CD4-positive, alpha-beta T cell (primary cell): ENCODE results near the gene SMYD3. TPM values are rescaled to one million over a fixed set of nuclear protein-coding genes. Genes with fewer than 3 reads are reported as not detected.

Experiments used
- ATAC-seq: fragments of 200-7000 bp; cut with Tn5 transposase; one replicate; pipeline ENCODE4 v1.10.0; 2022; ENCODE audit warnings: mild to moderate bottlenecking; ENCODE audit not compliant: poor library complexity
- CTCF ChIA-PET: fragments of 350-600 bp; sonication (Branson Sonifier 250); formaldehyde crosslinking; loops from one replicate; lab custom pipeline; 2021; ENCODE audit warnings: antibody characterized with exemption, inconsistent platforms; lab: Charles Lee
- POLR2A ChIA-PET: fragments of 350-600 bp; sonication (Branson Sonifier 250); formaldehyde crosslinking; loops from one replicate; lab custom pipeline; 2021; ENCODE audit warnings: antibody characterized with exemption, inconsistent platforms; lab: Charles Lee
- DNase-seq, 14 experiments: peaks; one replicate each; pipeline ENCODE4 v3.0.0-alpha.2; 2013 to 2020; ENCODE audit warnings: mixed read lengths in 2 of 14
- H3K27ac ChIP-seq, 2 donors: one replicate each; pipeline versions ENCODE4 v1.5.1 to v1.7.0; 2013; ENCODE audit warnings: low read length in 2 of 2, low read depth in 1 of 2, mild to moderate bottlenecking in 1 of 2
- H3K27me3 ChIP-seq, 2 experiments: 1 replicate in 1 of 2; 2 replicates in 1 of 2; pipeline versions ENCODE4 v1.6.1 to v1.7.0; 2013; ENCODE audit warnings: low read length in 2 of 2, control low read depth in 1 of 2, mild to moderate bottlenecking in 1 of 2, moderate library complexity in 1 of 2; ENCODE audit not compliant: insufficient read depth in 2 of 2, control insufficient read depth in 1 of 2
- H3K36me3 ChIP-seq: one replicate; pipeline ENCODE4 v1.6.1; 2013; ENCODE audit warnings: low read length, control low read depth; ENCODE audit not compliant: insufficient read depth
- H3K4me1 ChIP-seq: one replicate; pipeline ENCODE4 v1.6.1; 2013; ENCODE audit warnings: low read length, control low read depth; ENCODE audit not compliant: insufficient read depth
- H3K4me3 ChIP-seq: one replicate; pipeline ENCODE4 v1.5.1; 2013; ENCODE audit warnings: mild to moderate bottlenecking, low read length, moderate library complexity
- H3K9me3 ChIP-seq, 2 experiments: 1 replicate in 1 of 2; 2 replicates in 1 of 2; pipeline versions ENCODE4 v1.6.1 to v1.7.0; 2013; ENCODE audit warnings: low read length in 2 of 2, mild to moderate bottlenecking in 2 of 2, control low read depth in 1 of 2, moderate library complexity in 1 of 2; ENCODE audit not compliant: control insufficient read depth in 1 of 2, insufficient read depth in 1 of 2
- H3K27ac Mint-ChIP-seq: one replicate; pipeline ENCODE4 v1.8.0; 2020; ENCODE audit warnings: mixed read lengths
- H3K27me3 Mint-ChIP-seq: one replicate; pipeline ENCODE4 v1.8.0; 2021; ENCODE audit warnings: mixed read lengths
- H3K36me3 Mint-ChIP-seq: one replicate; pipeline ENCODE4 v1.8.0; 2021; ENCODE audit warnings: low read depth, mixed read lengths
- H3K4me1 Mint-ChIP-seq: one replicate; pipeline ENCODE4 v1.8.0; 2021; ENCODE audit warnings: low read depth, mixed read lengths
- H3K4me3 Mint-ChIP-seq: one replicate; pipeline ENCODE4 v1.8.0; 2020; ENCODE audit warnings: mild to moderate bottlenecking, mixed read lengths
- H3K9me3 Mint-ChIP-seq: one replicate; pipeline ENCODE4 v1.8.0; 2020; ENCODE audit warnings: mixed read lengths
- CTCF ChIP-seq: fragments of 200-600 bp; IDR thresholded peaks from one replicate; pipeline ENCODE4 v1.8.0; 2022; ENCODE audit warnings: antibody characterized with exemption, mild to moderate bottlenecking
- intact Hi-C, 2 experiments: fragments of 100-400 bp; cut with DNase I in 1 of 2; cut with micrococcal nuclease in 1 of 2; formaldehyde crosslinking; loops; one replicate each; pipeline versions ENCODE4 v1.15.1 to v1.9.0; 2023 to 2025; cut with DNase I, micrococcal nuclease
- total RNA-seq, 174 experiments: library from RNA in 2 of 174; stranded (reverse) in 2 of 174; gene quantifications; one replicate each; pipeline ENCODE4 v1.2.3 and lab custom pipeline; 2021 to 2026

SMYD3 gene
- total RNA-seq, 2 experiments from 2014 or later: 18.8 to 19.6 TPM

- TF ChIP-seq CTCF: no peak
- DNase-seq: no peak
- ChIA-PET CTCF (no interaction called here), POLR2A (no interaction called here)
- ATAC-seq: no peak
- intact Hi-C loops: no loop called here
- no peaks in the 10 kb centered on the region for H3K4me1 ChIP-seq
- Mint-ChIP-seq H3K27me3 (no peaks in the 10 kb centered on the region), H3K9me3 (no peaks in the 10 kb centered on the region), H3K4me3 (no peak overlapping the region), H3K4me1 (no peaks in the 10 kb centered on the region), H3K36me3 (peaks cover 15% of the 10 kb centered on the region), H3K27ac (no peak overlapping the region)
- no peaks in the 10 kb centered on the region for H3K9me3 ChIP-seq
- no peak overlapping the region for H3K4me3 ChIP-seq
- H3K27me3 ChIP-seq: no peaks in the 10 kb centered on the region
- H3K36me3 ChIP-seq: no peaks in the 10 kb centered on the region
- no peak overlapping the region for H3K27ac ChIP-seq
These were observed 626.2 kb downstream of the SMYD3 start for GRCh38 chr1:245880754-245881403.

- ATAC-seq: no peak
- Histone ChIP-seq H3K36me3 (no peaks in the 10 kb centered on the region), H3K27me3 (no peaks in the 10 kb centered on the region), H3K4me3 (no peak overlapping the region), H3K4me1 (no peaks in the 10 kb centered on the region), H3K27ac (no peak overlapping the region), H3K9me3 (no peaks in the 10 kb centered on the region)
- no peak for DNase-seq
- intact Hi-C loops: no loop called here
- Mint-ChIP-seq H3K27me3 (no peaks in the 10 kb centered on the region), H3K4me1 (no peaks in the 10 kb centered on the region), H3K36me3 (peaks cover 1% of the 10 kb centered on the region), H3K4me3 (no peak overlapping the region), H3K27ac (no peak overlapping the region), H3K9me3 (no peaks in the 10 kb centered on the region)
- ChIA-PET POLR2A (no interaction called here), CTCF (no interaction called here)
- TF ChIP-seq CTCF: no peak
These were observed 628.0 kb downstream of the SMYD3 start for GRCh38 chr1:245879091-245879490.

- no peak overlapping the region for H3K4me3 Mint-ChIP-seq
These were observed 628.5 kb downstream of the SMYD3 start for GRCh38 chr1:245878585-245878984.

More at GRCh38 chr1:245878585-245878984, 628.5 kb downstream of the SMYD3 start:
- H3K27ac ChIP-seq: no peak overlapping the region
- TF ChIP-seq CTCF: no peak
- no peak for DNase-seq
- no peaks in the 10 kb centered on the region for H3K4me1 ChIP-seq
- Mint-ChIP-seq H3K9me3 (no peaks in the 10 kb centered on the region), H3K36me3 (no peaks in the 10 kb centered on the region), H3K4me1 (no peaks in the 10 kb centered on the region), H3K27me3 (no peaks in the 10 kb centered on the region), H3K27ac (no peak overlapping the region)
- no peaks in the 10 kb centered on the region for H3K27me3 ChIP-seq
- POLR2A ChIA-PET: no interaction called here
- CTCF ChIA-PET: no interaction called here
- H3K4me3 ChIP-seq: no peak overlapping the region
- intact Hi-C loops: no loop called here
- no peak for ATAC-seq
- H3K36me3 ChIP-seq: no peaks in the 10 kb centered on the region
- no peaks in the 10 kb centered on the region for H3K9me3 ChIP-seq
